ENCODE results near the gene NDFIP1. TPM values are rescaled to one million over a fixed set of nuclear protein-coding genes. Genes with fewer than 3 reads are reported as not detected.

Gene NDFIP1
- total RNA-seq, 1 experiment from 2014 or later: 26.6 TPM

DNA sequence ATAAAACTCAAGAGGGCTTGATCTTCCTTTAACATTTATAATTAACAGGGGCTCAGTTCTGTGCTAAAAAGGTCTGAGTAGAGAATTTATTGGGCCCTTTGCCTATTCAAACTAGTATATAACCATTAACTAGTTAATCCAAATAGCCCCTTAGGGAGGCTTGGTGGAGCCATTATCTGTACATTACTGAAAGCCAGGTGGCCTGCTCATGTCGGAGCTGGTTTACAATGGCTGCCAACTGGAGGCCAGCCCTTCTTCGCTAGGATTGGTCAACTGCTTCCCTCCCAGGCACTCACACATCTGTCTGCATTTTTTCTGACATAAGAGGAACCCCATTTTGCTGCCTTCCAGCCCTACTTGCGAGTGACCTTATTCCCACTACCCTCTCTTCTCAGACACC lies 30.4 kb upstream of the NDFIP1 start:
- Histone ChIP-seq H3K14ac (ENCODE audit: insufficient read depth, low read length) (no peak overlapping the region), H3K9me3 (ENCODE audit: control insufficient read depth, low read depth, low read length) (no peaks in the 10 kb centered on the region), H3K23me2 (ENCODE audit: insufficient read length, low read depth, low read length, poor library complexity, severe bottlenecking) (no peaks in the 10 kb centered on the region), H3K9ac (ENCODE audit: extremely low read depth, insufficient read length, low read length) (no peak overlapping the region), H4K20me1 (ENCODE audit: control insufficient read depth, insufficient read depth, insufficient read length) (no peaks in the 10 kb centered on the region), H3K27me3 (ENCODE audit: insufficient read depth, low read length) (no peaks in the 10 kb centered on the region), H3K79me2 (ENCODE audit: insufficient read depth, low read length) (no peaks in the 10 kb centered on the region), H2BK5ac (ENCODE audit: insufficient read length, low read length) (no peak overlapping the region), H2BK15ac (ENCODE audit: low read depth, low read length) (no peak overlapping the region), H3K18ac (ENCODE audit: insufficient read length, low read depth, low read length) (no peak overlapping the region), H3K4me2 (ENCODE audit: insufficient read depth, insufficient read length, low read length) (no peak overlapping the region), H2BK12ac (ENCODE audit: insufficient read length, low read depth, low read length) (no peak overlapping the region), H3T11ph (ENCODE audit: low read length) (no peak overlapping the region), H2AK5ac (ENCODE audit: insufficient read length, low read length) (no peak overlapping the region), H2BK120ac (ENCODE audit: low read depth, low read length, poor library complexity, severe bottlenecking) (no peak overlapping the region), H3K79me1 (ENCODE audit: insufficient read depth, low read depth, low read length, poor library complexity, severe bottlenecking) (no peaks in the 10 kb centered on the region), H2AFZ (ENCODE audit: low read length) (no peak overlapping the region), H3K4me1 (ENCODE audit: insufficient read depth, low read length) (no peaks in the 10 kb centered on the region), H2BK20ac (ENCODE audit: low read depth, low read length, poor library complexity, severe bottlenecking) (no peak overlapping the region), H3K56ac (ENCODE audit: insufficient read length, low read depth, low read length) (no peak overlapping the region), H4K91ac (ENCODE audit: insufficient read length, low read depth, low read length) (no peak overlapping the region), H4K8ac (replicated peaks; ENCODE audit: insufficient read length, low read depth, low read length) (no peak overlapping the region), H4K5ac (ENCODE audit: insufficient read length, low read depth, low read length) (no peak overlapping the region), H3K27ac (ENCODE audit: insufficient read length, low read depth, low read length) (no peak overlapping the region), H3K23ac (ENCODE audit: insufficient read length, low read depth, low read length) (no peak overlapping the region), H3K4ac (ENCODE audit: low read depth, low read length) (no peak overlapping the region)
- DNase-seq: no peak
- Mint-ChIP-seq H3K4me3 (no peak overlapping the region), H3K9me3 (peaks cover 7 to 17% of the 10 kb centered on the region in 2 experiments), H3K4me1 (peaks cover 11 to 13% of the 10 kb centered on the region in 2 experiments), H3K27ac (no peak overlapping the region), H3K36me3 (ENCODE audit: insufficient read depth in 1 of 3, low read depth in 3 of 3) (peaks cover 4% of the 10 kb centered on the region in 3 experiments; a peak in 6 of 7 replicates), H3K27me3 (ENCODE audit: low read depth) (no peaks in the 10 kb centered on the region; the same call in 1 of the 2 replicates)
- TF ChIP-seq, protein P1, sequence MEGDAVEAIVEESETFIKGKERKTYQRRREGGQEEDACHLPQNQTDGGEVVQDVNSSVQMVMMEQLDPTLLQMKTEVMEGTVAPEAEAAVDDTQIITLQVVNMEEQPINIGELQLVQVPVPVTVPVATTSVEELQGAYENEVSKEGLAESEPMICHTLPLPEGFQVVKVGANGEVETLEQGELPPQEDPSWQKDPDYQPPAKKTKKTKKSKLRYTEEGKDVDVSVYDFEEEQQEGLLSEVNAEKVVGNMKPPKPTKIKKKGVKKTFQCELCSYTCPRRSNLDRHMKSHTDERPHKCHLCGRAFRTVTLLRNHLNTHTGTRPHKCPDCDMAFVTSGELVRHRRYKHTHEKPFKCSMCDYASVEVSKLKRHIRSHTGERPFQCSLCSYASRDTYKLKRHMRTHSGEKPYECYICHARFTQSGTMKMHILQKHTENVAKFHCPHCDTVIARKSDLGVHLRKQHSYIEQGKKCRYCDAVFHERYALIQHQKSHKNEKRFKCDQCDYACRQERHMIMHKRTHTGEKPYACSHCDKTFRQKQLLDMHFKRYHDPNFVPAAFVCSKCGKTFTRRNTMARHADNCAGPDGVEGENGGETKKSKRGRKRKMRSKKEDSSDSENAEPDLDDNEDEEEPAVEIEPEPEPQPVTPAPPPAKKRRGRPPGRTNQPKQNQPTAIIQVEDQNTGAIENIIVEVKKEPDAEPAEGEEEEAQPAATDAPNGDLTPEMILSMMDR (conservative IDR thresholded peaks at IDR 0.05): no peak
- no CpG with 5 or more reads among the region's 3 CpGs for WGBS (ENCODE audit: extremely low coverage, insufficient read length, low lambda C conversion rate)

All from H9 (cell line).